GM18502 (cell line): ENCODE results near the gene PLEKHJ1.

ENCODE experiments used
- ATAC-seq: cut with Tn5 transposase; IDR thresholded peaks from one replicate; pipeline ENCODE4 v1.9.1; 2021; ENCODE audit warnings: mild to moderate bottlenecking; ENCODE audit not compliant: unreplicated experiment, poor library complexity

Gene PLEKHJ1

GRCh38 chr19:2224754-2225349 lies 11.3 kb downstream of the PLEKHJ1 start:
- no peak for ATAC-seq

DNA sequence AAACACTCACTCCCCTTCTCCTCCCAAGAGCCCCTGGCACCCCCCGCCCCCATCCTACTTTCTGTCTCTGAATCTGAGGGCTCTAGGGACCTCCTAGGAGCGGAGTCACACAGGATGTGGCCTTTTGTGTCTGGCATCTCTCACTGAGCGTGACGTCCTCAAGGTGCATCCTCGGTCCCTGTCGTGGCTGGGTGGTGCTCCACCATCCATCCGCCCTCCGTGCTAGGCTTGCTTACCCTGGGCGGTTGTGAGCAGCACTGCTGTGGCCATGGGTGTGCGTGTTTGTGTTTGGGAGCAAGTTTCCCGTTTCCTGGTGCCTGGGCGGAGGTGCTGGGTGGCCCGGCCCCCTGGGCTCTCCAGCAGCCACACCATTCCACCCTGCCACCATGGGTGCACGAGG lies 12.2 kb downstream of the PLEKHJ1 start:
- ATAC-seq, result no peak

GRCh38 chr19:2223391-2223790 lies 12.7 kb downstream of the PLEKHJ1 start:
- no peak for ATAC-seq

DNA sequence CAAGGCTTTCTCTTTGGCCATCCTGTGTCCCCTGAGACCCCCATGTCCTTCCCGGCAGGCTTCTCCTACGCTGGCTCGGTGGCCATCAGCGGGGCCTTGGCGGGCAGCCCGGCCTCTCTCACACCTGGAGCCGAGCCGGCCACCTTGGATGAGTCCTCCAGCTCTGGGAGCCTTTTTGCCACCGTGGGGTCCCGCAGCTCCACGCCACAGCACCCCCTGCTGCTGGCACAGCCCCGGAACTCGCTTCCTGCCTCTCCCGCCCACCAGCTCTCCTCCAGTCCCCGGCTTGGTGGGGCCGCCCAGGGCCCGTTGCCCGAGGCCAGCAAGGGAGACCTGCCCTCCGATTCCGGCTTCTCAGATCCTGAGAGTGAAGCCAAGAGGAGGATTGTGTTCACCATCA lies 14.2 kb downstream of the PLEKHJ1 start:
- ATAC-seq, result no peak

DNA sequence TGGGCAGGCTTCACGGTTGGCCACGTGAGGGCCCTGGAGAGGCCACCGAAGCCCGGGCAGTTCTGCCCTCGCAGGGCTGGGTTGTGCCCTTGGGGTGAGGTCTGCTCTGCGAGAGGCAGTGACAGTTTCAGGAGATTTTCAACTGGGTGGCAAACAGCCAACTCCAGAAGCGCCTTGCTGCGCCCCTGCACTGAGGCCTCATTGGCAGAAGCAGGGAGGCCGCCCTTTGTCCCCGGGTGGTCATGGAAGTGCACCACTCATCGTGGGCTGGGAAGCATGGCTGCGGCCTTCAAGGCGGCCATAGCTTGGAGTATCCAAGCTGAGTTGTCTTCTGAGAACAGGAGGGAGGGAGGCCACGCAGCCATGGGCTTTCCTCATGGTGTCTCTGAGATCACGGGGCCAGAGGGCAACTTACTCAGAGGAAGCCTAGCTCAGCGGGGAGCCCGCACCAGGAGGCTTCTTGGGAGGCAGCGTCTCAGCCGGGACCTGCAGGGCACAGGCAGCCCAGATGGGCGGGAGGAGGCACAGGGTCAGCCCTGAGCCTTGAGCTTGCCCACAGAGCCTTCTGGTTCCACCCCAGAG lies 14.8 kb downstream of the PLEKHJ1 start:
- ATAC-seq, result no peak

DNA sequence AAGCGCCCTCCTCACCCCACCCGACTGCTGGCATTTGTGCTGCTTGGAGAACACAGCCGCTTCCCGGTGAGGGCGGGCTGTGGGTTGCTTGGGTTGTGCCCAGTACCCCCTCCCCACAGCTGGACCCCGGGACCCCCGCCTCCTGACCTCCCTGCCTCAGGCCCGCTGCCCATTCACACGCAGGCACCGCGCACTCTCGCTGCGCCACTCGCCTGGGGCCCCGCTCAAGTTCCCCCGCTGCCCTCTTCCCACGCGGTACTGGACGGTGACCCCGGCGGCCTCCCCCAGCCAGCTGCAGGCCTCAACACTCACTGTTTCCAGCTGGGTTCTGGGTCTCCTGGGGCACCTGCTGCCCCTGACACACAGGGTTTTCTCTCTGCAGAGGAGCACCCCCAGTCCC lies 16.4 kb downstream of the PLEKHJ1 start:
- no peak for ATAC-seq

- ATAC-seq, result no peak
These were observed 18.5 kb downstream of the PLEKHJ1 start for GRCh38 chr19:2217591-2217990.

- no peak for ATAC-seq
These were observed 19.5 kb downstream of the PLEKHJ1 start for GRCh38 chr19:2216361-2217225.

GRCh38 chr19:2215281-2215751 lies 20.8 kb downstream of the PLEKHJ1 start:
- ATAC-seq, result no peak

DNA sequence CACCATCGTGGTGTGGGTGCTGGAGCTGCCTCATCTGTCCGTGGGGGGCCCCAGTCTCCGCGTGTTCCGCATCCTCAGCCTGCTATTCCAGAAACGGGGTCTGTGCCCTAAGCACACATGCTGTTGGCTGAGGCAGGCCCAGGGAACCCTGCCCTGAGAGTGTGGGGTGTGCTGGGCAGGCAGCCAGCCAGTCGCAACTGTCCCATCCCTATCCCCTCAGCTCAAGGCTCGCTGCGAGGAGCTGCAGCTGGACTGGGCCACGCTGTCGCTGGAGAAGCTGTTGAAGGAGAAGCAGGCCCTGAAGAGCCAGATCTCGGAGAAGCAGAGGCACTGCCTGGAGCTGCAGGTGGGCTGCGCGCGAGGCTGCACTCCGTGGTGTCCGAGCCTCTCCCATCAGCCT lies 21.9 kb downstream of the PLEKHJ1 start:
- no peak for ATAC-seq

DNA sequence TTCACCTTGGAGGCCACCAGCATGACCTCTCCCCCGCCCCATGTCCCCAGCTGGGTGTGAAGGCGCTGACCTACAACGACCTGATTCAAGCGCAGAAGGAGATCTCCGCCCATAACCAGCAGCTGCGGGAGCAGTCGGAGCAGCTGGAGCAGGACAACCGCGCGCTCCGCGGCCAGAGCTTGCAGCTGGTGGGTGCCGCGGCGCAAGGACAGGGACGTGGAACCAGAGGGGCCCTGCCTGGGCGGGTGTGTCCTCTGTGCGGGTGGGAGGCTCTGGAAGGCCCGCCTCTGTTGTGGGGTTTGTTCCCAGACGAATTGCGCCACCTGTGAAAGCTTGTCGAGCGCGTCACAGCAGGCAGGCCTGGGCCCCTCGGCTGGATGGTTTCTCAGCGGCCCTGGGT lies 22.3 kb downstream of the PLEKHJ1 start:
- ATAC-seq, result no peak

- no peak for ATAC-seq
These were observed 23.0 kb downstream of the PLEKHJ1 start for GRCh38 chr19:2212861-2213711.

DNA sequence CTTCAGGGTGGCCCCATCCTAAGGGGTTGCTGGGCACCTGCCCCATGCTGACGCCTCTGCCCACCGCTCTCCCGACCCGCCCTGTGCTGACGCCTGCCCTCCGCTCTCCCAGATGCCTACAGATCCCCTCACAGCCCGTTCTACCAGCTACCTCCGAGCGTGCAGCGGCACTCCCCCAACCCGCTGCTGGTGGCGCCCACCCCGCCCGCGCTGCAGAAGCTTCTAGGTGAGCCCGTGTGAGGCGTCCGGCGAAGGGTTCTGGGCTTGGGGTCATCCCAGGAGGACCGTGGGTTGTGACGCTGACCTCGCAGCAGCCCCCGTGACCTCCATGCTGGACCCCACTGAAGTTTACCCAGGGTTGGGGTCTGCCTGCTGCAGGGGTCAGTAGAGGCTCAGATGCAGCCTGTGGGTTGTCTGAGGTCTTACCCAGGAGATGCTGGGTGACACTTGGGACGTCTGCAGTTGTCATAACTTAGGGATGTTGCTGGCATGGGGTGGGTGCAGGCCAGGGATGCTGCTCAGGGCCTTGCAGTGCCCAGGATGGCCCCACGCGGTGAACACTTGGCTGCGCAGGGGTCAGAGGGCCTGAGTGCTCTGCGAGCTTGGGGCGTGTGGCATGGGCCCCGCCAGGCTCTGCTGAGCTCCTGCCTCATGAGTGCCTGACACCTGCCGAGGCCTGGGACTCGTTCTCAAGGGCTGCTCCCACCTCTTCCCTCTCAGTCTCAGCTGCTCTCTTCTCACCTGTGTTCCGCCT lies 25.0 kb downstream of the PLEKHJ1 start:
- no peak for ATAC-seq

GRCh38 chr19:2210206-2210605 lies 25.9 kb downstream of the PLEKHJ1 start:
- ATAC-seq, result no peak

DNA sequence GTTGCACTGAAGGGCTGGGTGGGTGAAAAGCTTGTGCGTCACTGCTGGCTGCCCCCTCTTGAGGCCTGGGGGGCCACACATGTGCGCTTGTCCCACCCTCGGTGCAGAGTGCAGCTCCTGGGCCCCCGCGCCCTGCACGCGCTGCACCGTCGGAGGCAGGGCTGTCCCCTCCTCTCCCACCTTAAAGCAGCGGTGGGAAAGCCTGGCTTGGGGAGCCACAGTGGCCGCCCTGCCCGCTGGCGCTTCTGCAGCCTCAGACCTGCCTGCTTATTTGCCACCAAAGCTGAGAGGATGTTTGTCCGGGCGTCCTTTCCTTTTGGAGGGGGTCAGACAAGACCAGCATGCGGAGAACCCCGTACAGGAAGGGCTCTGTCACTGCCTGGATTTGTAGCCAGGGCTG lies 26.7 kb downstream of the PLEKHJ1 start:
- no peak for ATAC-seq

DNA sequence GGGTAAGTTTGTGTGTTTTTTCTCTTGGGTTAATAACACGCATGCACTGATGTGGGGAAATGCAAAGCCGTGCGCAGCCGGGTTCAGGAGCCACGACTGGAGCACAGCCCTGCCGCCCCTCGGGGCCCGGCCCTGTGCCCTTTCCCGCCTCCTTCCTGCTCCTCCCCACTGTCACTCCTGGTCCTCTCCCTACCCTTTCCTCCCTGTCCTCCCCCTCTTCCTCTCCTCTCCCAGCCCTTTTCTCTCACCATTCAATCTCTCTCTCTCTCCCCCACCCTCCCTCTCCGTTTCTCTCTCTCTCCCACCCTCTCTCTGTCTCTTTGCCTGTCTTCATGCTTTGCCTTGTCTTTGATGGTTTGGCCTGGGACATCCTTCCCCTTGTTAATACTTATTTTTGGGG lies 27.2 kb downstream of the PLEKHJ1 start:
- ATAC-seq, result no peak

- no peak for ATAC-seq
These were observed 27.9 kb downstream of the PLEKHJ1 start for GRCh38 chr19:2207991-2208860.

GRCh38 chr19:2207008-2207407 lies 29.1 kb downstream of the PLEKHJ1 start:
- no peak for ATAC-seq

- ATAC-seq, result no peak
These were observed 33.8 kb downstream of the PLEKHJ1 start for GRCh38 chr19:2202366-2202765.
